Fibroblast of upper back skin (primary cell): Measurements from ENCODE around the gene TMED1.

Experiments used
- DNase-seq: peaks from one replicate; pipeline ENCODE4 v3.0.0-alpha.2; 2013

Gene TMED1

DNA sequence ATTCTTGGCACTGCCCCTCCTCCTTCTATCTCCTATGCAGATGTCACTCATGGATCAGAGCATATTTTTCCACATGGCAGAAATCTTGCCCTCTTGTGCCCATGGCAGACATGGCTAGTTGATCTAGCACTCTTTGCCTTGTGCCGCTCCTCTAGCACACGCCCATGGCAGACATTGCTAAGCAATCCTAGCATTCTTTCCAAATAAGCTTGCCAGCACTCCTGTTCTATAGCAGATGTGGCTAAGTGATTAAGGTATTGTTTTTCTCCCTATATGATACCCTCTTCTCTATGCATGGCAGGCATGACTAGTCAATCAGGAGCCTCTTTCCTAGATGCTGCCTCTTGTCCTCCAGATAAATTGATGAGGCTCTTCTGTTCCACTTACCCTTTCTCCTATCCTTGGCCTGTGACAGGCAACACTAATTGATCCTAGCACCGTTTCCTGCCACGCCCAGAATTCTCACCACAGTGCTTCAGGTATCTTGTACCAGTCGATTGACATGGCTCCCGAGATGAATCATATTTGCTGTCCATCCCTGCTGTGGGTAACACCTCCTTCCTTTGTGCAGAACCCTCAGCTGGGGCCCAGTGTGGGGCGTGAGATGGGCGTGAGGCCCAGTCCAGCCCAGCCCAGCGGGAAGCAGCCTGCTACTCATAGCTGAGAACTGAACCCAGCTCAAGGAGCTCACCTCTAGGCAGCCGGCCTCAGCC lies 26.9 kb downstream of the TMED1 start:
- DNase-seq: peak; percentile 52

DNA sequence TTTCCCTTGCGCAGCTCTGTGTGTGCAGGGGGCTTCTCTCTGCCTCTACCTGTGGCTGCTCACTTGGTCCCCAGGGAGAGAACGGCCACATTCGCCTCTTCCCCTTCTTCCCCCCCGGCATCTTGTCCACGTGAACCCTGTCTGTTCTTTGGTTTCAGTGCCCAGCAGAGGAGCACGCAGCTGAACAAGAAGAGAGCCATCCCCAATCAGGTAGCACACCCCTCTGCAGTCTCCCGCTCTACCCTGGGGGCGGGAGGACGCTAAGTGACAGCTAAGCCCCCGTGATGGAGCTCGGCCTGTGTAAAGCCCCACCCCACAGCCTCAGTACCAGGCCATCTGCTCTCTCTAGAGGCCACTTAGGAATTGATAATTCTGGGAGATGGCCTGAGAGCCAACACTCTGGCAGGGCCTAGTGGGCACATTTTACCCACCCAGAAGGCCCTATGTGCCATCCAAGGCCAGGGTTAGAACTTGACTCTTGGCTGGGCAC lies 30.2 kb downstream of the TMED1 start:
- DNase-seq: no peak

- DNase-seq: no peak
Observed at GRCh38 chr19:10805065-10805757, 30.8 kb downstream of the TMED1 start.

- no peak for DNase-seq
Observed at GRCh38 chr19:10803252-10803651, 32.8 kb downstream of the TMED1 start.

- DNase-seq: no peak
Observed at GRCh38 chr19:10802479-10802878, 33.5 kb downstream of the TMED1 start.

DNA sequence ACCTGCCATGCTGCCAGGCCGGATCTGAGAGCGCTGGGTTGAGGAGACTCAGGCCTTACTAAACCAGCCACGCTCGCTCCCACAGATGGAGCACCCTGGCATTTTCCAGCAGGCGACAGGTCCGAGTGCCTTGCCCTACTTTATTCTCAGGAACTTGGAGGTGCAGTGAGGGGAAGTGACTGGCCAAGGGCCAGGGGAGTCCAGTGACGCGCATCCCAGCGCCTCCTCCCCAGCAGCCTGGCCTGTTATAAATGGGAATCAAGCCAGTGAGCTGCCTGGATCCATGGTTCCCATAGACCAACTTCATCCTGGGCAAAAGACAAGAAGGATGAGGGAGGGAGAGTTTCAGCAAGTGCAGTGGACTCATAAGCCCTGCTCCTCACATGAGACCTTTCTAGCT lies 35.5 kb downstream of the TMED1 start:
- DNase-seq: no peak

- no peak for DNase-seq
Observed at GRCh38 chr19:10797541-10798256, 38.3 kb downstream of the TMED1 start.

GRCh38 chr19:10797078-10797477 lies 38.9 kb downstream of the TMED1 start:
- no peak for DNase-seq

- no peak for DNase-seq
Observed at GRCh38 chr19:10796653-10797052, 39.4 kb downstream of the TMED1 start.

DNA sequence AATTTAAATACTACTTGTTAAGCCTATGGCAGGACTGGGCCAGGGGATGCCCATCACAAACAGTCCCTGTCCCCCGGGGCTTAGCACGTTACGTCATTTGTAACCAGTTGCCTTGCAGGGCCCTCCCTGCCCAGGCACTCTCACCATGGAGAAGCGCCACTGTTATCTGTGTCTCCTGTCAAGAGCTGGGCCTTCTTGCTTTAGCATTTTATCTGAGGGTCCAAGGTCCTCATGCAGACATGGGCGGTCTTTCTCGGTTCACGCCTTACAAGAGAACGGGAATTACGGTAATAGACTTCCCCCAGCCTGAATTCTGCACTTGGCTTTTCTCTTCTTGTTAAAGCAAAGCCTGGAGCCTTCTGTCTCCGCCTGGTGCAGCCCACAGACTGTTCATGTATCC lies 46.1 kb downstream of the TMED1 start:
- no peak for DNase-seq

DNA sequence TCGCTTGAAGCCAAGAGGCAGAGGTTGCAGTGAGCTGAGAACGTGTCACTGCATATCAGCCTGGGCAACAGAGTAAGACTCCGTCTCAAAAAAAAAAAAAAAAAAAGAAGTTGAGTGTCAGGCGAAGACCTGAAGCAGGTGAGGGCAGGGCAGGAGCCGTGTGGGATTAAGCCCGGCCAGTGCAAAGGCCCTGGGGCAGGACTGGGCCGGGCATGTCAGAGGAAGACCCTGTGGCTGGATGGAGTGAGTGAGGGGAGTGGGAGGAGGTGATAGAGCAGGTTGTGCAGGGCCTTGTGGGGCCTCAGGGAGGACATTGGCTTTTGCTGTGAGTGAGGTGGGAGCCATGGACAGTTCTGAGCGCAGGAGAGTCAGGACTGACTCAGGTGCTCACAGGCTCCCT lies 47.9 kb downstream of the TMED1 start:
- no peak for DNase-seq

GRCh38 chr19:10784257-10784656 lies 51.8 kb downstream of the TMED1 start:
- DNase-seq: no peak

DNA sequence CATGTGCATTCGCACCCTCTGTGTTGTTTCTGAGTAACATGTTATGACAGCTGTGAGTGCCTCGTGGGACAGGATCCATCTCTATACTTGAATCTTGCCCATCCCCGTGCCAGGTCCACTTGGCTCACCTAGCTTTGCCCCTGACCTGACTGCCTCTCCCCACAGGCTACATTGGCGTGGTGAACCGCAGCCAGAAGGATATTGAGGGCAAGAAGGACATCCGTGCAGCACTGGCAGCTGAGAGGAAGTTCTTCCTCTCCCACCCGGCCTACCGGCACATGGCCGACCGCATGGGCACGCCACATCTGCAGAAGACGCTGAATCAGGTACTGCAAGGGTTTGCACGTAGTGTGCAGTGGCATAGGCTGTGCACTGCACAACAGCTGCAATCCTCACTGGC lies 53.2 kb downstream of the TMED1 start:
- DNase-seq: no peak
